GM21381 (cell line): ENCODE results near the gene MRPL12.

Source experiments
- ATAC-seq: cut with Tn5 transposase; IDR thresholded peaks from one replicate; pipeline ENCODE4 v1.9.1; 2021; ENCODE audit warnings: mild to moderate bottlenecking, moderate library complexity; ENCODE audit not compliant: unreplicated experiment

MRPL12 gene

DNA sequence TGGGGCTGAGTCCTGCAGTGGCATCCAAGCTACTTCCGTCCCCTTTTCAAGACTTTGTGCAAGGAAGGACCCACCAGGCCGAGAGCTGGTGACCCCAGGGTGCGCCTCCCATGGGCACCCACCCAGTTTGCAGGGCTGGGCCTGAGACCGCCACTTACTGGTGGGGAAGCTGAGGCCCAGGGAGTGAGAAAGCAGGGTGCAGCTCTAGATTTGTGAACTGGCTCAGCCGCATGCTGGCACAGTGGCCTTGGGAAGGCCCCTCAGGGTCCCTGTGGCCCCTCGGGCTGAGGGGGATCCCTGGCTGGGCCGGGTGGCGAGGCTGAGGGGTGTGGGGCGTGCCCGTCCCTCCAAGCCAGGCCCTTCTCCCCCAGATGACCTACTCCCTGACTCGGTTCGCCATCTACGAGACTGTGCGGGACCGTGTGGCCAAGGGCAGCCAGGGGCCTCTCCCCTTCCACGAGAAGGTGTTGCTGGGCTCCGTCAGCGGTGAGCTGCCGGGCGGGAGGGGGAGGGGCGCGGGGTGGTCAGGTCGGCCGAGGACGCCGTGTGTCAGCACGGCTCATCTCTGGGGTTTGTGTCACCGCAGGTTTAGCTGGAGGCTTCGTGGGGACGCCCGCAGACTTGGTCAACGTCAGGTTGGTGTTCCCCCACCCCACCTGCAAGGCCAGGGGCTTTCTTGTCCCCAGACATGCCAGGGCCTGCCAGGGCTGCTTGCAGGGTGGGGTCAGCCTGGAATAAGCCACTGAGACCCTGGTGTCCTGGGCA, 12.1 kb downstream of the MRPL12 start:
- no peak for ATAC-seq

DNA sequence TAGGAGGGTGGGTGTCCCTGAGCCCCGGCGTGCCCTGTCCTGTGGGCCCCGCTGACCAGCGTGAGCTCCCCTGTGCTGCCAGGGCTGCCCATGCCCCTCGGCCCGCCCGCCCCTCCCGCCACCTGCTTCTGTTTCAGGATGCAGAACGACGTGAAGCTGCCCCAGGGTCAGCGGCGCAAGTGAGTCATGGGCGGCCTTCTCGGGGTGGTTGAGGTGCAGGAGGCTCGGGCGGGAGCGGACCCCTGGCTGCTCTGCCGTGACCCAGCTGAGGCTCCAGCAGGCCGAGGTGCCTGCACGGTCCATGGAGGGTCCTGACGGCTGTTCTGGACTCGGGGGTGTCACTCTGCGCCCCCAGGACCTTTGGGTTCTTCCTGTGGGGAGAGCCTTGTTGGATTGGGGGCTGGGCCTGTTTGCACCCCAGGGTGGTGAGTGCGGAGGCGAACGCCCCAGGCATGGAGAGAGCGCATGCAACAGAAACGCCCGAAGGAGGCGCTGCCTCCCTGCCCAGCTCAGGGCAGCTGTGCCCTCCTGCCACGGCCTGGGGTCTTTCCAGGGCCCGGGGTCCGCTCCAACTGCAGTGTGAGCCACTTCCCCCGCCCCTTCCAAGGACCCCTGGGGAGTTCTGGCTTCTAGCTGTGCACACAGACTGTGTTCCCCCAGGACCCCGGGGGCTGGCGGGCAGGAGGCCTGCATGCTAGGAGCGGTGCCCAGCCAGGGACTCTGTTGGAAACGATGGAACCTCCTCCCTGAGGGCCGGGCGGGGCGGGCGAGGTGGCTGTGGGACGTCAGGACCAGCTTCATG, 12.9 kb downstream of the MRPL12 start:
- no peak for ATAC-seq

DNA sequence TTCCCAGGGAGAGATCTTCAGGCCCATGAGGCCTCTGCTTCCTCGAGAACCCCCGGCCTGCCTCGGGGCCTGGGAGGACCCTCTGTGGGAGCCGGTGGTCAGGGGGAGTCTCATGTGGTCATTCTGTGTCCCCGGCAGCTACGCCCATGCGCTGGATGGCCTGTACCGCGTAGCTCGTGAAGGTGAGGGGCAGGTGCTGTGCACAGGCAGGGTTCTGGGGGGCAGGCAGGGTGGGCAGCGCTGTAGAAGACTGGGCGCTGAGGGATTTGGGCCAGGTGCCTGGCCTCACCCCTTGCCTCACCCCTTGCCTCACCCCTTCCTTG, 13.5 kb downstream of the MRPL12 start:
- no peak for ATAC-seq

DNA sequence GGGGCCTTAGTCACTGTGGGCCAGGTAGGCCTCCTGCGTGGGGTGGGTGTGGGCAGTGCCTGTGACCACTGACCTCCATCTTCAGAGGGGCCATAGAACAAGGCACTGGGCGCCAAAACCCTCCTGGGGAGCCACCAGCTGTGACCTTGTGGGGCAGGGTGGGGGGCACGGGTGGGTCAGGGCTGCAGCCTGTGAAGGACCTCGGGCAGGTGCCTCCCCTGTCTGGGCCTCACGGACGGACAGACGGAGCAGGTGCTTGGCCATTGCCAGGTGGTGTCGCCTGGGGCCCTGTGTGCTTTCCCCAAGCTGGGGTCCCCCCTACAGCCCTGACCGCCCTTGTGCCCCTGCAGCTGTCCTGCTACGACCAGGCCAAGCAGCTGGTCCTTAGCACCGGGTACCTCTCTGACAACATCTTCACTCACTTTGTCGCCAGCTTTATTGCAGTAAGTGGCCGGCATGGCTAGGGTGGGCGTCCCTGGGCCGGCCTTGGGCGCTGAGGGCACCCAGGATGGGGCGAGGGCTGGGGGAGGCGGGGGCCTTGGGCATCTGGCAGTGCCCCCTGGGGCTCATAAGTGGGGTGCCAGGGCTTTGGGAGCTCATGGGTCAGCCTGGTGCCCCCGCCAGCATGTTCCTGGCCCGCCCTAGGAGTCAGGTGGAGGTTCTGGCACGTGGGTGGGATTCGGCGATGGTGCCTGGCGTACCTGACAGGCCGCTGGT, 14.0 kb downstream of the MRPL12 start:
- no peak for ATAC-seq

DNA sequence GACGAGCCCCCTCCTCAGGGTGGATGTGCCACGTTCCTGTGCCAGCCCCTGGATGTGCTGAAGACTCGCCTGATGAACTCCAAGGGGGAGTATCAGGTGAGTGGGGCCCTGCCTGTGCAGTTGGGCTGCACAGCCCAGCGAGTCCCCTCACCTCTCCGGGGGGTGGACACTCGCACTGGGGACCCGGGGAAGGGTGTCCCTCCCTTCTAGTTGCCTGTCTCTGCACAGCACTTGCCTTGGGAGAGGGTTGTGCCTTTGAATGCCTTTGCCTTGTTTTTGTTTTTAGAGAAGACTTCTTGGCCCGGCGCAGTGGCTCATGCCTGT, 14.6 kb downstream of the MRPL12 start:
- ATAC-seq, result no peak

DNA sequence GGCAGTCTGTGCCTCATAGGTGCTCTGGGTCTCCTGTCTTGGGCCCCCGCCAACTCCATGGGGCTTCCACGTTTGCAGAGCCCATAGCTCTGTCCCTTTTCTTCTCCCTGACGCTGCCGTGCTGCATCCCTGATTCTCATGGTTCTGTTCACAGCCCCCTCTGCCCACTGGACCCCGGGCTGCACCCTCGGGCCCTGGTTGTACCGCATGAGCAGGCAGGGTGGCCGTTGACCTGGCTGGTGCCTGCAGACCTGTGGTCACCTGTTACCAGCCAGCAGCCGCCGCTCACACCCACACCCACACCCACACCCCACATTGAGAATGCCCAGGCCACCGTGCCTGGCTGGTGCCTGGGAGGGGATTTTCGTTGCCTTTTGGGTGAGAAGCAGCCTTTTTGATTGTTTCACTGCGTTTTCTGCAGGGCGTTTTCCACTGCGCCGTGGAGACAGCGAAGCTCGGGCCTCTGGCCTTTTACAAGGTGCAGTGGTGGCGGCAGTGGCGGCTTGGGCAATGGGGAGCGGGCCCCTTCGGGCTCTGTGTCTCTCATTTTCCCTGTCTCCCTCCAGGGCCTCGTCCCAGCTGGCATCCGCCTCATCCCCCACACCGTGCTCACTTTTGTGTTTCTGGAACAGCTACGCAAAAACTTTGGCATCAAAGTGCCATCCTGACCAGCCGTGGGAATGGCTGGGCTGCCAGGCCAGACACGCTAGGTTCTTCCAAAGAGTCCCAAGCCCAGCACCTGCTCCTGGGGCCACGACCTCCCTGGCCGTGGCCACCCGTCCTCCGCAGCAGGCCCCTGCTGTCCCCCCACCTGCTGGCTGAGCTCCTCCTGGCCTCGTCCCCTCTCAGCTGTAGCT, 16.5 kb downstream of the MRPL12 start:
- ATAC-seq, result no peak

DNA sequence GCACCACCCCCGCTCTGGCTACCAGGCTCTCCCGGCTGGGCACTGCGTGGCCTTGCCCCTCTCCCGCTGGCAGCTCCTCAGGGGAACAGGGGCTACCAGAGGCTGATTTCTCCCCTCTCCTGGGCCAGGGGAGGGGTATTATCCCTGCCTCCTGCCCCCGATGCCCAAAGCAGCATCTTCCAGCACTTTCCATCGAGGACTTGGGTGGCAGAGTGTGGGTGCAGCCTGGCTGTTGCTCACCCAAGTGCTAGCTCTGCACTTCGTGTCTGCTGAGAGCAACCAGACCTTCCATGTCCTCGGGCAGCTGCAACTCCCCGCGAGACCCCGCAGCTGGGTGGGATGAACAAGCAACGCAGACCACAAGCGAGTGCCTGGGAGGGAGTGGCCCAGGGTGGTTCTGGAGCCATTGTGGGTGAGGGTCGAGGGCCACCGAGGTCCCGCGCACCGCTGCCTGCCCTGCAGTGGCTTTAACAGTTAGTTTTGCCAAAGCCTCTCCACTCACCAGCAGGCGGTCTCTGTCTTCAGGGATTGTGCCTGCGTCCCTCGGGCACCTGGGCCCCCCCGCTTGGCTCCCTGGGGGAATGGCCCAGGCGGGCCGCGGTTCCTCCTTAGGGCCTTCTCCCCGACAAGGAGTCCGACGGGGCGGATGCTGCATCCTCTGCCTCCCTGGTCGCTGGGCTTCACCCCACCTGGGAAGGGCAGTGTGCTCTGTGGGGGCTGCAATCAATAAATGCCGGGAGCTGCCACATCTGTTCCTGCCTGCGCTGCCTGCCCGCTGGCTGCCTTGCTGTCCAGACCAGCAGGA, 17.3 kb downstream of the MRPL12 start:
- no peak for ATAC-seq

DNA sequence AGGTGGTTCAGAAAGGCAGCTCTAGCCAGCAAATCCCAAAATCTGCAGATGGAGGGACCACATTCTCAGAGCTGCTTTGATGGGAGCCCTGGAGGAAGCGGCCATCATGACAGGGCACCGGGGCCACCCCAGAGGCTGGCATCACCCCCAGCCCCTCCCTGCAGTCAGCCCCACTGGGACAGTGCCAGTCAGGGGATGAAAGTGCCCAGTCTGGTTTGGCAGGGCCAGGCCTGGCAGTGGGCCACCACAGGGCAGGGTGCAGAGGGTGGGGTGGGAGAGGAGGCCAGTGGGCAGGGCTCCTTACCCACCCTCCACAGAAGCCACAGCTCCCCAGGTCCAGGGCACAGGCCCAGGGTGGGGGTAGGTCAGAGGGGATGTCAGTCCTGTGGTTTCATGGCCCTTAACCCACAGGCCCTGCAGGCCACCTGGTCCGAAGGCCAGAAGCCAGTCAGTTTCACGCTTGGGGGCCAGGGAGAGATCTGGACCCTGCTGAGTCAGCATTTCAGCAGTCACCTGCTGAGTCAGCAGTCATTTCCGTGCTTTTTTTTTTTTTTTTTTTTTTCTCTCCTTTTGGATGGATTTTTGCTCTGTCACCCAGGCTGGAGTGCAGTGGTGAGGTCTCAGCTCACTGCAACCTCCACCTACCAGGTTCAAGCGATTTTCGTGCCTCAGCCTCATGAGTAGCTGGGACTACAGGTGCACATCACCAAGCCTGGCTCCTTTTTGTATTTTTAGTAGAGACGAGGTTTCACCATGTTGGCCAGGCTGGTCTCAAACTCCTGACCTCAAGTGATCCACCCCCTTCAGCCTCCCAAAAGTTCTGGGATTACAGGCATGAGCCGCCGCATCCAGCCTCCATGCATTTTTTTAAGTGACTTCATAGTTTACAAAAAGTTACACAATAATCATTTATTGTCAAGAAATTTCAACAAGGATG, 19.3 kb downstream of the MRPL12 start:
- ATAC-seq, result no peak

DNA sequence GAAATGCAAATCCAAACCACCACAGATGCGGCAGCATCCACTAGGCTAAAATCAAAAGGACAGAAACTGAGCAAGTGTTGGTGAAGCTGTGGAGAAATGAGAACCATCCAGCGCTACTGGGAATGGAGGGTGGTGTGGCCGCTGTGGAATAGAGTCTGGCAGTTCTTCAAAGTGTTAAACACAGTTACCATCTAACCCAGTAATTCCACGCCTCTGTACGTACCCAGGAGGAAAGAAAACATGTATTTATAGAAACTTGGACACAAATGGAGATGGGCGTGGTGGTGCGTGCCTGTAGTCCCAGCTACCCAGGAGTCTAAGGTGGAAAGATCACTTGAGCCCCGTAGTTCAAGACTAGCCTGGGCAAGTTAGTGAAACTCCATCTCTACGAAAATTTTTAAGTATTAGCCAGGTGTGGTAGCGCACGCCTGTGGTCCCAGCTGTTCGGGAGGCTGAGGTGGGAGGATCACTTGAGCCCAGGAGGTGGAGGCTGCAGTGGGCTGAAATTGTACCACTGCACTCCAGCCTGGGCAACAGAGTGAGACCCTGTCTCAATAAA, 20.6 kb downstream of the MRPL12 start:
- no peak for ATAC-seq

DNA sequence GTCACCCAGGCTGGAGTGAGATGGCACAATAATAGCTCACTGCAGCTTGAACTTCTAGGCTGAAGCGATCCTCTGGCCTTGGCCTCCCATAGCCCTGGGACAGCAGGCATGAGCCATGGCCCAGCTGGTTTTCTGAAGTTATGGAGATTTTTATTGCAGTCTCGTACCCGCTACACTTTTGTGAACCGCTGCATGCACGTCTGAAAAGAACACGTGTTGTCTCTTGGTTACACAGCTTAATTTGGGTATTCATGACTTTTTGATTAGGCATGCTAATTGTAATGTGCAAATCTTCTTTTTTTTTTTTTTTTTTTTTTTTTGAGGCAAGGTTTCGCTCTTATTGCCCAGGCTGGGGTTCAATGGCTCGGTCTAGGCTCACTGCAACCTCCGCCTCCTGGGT, 22.3 kb downstream of the MRPL12 start:
- ATAC-seq, result no peak

DNA sequence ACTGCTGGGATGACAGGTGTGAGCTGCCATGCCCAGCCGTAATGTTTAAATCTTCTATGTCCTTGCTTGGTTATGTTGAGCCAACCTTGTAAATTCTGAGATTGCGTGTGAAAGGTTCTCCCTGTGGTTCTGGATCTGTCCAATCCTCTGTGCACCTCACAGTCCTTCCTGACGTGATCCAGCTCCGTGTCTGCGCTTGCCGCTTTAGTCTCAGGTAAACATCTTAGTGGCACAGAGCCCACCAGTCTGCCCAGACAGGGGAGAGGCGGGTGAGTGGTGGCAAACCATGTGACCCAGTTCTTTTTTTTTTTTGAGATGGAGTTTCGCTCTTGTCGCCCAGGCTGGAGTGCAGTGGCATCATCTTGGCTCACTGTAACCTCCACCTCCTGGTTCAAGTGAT, 22.8 kb downstream of the MRPL12 start:
- no peak for ATAC-seq

DNA sequence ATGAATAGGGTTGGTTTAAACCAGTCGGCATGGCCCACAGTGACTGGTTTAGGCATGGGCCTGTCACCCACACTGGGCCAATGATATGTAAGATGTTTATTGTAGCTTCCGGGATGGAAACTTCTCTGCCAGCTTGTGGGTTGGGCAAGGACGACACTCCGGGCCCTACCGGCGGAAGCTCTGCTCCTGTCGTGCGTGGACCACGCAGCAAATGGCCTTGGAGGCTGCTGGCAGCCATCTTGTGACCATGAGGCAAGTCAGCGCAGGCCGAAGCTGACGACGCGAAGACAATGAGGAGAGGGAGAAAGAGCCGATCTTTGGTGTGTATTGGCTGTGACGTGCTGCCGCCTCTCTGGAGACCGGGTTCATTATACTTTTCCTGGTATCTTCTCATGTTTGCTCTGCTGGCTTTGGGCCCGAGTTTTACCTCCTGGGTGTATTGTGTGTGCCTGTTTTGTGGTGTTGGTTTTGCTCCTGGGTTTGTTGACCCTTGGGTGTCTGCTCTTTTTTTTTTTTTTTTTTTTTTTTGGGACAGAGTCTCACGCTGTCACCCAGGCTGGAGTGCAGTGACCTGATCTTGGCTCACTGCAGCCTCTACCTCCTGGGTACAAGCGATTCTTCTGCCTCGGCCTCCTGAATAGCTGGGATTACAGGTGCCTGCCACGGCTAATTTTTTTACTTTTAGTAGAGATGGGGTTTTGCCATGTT, 24.3 kb downstream of the MRPL12 start:
- no peak for ATAC-seq

DNA sequence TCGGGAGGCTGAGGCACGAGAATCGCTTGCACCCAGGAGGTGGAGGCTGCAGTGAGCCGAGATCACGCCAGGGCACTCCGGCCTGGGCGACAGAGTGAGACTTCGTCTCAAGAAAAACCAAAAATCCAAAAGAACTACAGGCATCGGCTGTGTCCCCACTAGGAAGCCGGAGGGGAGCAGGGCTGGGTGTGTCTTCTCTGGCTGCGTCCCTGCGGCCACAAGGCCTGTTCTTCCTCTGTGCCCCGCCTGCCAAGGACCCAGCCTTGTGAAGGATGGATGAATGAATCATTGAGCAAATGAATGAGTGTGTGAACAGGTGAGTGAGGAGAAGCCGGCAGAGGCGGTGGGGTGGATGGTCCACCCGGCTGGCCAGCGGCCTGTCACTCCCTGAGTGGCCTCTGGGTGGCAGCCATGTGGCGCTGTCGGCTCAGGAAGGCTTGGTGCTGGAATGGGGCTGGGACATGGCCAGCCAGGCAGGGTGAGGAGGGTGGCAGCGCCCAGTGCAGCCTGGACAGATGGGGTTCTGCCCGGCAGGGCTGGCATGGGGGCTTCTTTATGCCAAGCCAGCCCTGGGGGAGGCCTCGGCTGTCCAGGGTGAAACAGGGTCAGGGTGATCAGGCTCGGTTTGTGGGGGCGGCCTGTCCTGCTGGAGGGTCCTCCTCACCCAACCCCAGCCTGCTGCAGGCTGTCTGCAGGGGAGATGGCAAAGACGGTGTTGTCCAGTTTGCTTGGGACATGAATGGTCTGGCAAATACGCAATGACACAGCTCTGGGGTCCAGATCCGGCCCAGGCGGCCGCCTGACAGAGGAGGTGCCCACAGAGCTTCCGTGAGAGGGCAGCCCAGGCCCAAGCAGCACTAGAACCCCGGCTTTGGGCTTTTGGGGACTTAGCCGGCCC, 30.6 kb downstream of the MRPL12 start:
- no peak for ATAC-seq

DNA sequence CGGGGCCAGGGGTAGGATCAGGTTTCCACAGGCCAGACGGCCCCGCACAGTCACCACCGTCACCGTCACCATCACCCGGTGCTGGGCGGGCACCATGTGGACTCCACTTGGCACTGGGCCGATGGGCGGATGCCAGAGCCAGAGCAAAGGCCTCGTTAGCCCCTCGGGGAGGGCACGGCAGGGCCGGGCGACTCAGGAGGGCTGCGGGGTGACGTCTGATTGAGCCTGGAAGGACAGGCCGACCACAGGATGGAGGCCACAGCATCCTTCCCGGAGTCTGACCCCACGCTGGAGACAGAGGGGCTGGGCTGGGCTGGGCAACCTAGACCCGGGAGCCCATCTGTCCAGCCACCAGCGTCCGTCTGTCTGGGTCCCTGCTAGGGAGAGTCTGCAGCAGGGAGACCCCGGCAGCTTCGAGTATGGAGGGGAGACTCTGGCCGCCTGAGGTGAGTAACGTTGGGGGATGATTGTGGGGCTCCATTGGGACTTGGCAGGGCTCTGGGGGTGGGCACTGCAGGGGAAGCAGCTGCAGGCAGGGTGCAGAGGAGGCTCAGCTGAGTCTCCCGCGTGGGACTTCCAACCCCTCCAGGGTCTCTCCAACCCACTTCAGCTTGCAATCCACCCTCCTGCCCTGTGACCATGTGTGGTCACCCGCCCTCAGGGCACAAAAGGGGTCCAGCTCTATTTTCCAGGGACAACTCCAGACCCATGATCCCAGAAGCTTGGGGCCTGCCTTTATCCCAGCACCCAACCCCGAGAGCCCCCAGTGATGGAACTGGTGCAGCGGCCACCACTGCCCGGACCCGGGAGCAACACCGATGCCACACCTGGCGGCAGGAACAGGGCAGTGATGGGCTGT, 31.5 kb downstream of the MRPL12 start:
- no peak for ATAC-seq

DNA sequence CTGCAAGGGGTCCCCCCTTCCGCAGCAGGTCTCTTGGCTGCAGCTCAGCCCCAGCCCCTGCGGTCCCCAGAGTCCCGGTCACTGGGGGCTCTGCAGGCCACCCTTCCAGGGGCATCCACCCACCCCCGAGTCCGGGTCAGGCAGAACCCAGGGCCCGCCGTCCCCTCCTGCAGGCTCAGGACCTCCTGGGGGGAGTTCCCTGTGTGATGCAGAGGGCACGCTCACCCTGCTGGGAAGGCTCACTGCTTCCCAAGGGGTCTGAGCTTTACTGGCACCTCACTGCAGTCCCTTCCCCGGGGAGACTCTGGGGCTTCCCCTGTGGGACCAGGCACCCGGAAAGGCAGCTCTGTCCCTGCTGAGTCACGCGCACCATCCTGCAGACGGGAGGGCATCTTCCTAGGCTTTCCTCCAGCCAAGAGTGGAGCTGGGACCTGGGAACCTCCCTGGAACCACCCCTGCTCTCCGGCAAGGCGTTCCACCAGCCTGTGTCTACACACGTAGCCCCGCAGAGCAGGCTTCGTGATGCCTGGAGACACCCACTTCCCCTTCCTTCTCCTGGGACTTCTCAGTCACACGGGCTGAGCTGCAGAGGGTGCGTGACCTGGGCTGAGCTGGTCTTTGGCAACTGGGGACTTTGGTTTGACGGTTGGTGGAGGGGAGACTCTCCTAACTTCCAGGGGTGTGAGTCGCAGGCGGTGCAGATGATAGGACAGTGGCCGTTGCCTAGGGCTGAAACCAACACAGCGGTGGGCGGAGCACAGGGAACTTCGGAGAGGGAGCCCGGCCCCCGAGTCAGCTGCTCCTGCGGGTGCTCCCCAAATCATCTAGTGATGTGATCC, 32.3 kb downstream of the MRPL12 start:
- ATAC-seq, result no peak
